HCT116 (cell line): ENCODE measurements around the gene DNMT3B.

Experiments
- CTCF ChIP-seq, 3 experiments: fragments of 200-600 bp in 1 of 3; sonication (generic) in 1 of 3; IDR thresholded peaks in 2 of 3; conservative IDR thresholded peaks in 1 of 3; 2 replicates each; pipeline ENCODE4 v1.5.1; 2012 to 2017; ENCODE audit warnings: low read depth in 2 of 3, low read length in 2 of 3, antibody characterized with exemption in 1 of 3, borderline replicate concordance in 1 of 3, control low read depth in 1 of 3, mild to moderate bottlenecking in 1 of 3, mixed read lengths in 1 of 3, mixed run types in 1 of 3, moderate library complexity in 1 of 3; ENCODE audit not compliant: insufficient read depth in 1 of 3
- EZH2 ChIP-seq: fragments of 200-600 bp; sonication (generic); IDR thresholded peaks from 2 replicates; pipeline ENCODE4 v1.6.1; 2017; ENCODE audit warnings: antibody characterized with exemption, mixed run types
- POLR2AphosphoS5 ChIP-seq: IDR thresholded peaks from 2 replicates; pipeline ENCODE4 v1.6.1; 2011; ENCODE audit warnings: mild to moderate bottlenecking, low read depth, low read length, moderate library complexity
- REST ChIP-seq: IDR thresholded peaks from 2 replicates; pipeline ENCODE4 v1.6.1; 2012; ENCODE audit warnings: low read depth
- SIN3A ChIP-seq: IDR thresholded peaks from 2 replicates; pipeline ENCODE4 v1.6.1; 2012; ENCODE audit warnings: low read depth
- YY1 ChIP-seq: IDR thresholded peaks from 2 replicates; pipeline ENCODE4 v1.6.1; 2011; ENCODE audit warnings: low read length, low read depth, moderate library complexity, mild to moderate bottlenecking; ENCODE audit not compliant: insufficient replicate concordance; ENCODE audit errors: extremely low read depth

- TF ChIP-seq CTCF (IDR thresholded peaks at IDR 0.05 in 2 of 3, conservative IDR thresholded peaks at IDR 0.05 in 1 of 3; ENCODE audit: borderline replicate concordance in 1 of 3, insufficient read depth in 1 of 3, low read depth in 2 of 3, low read length in 2 of 3), result no peak
- no peak for TF ChIP-seq REST
- TF ChIP-seq POLR2AphosphoS5, result no peak
- no peak for TF ChIP-seq YY1
- TF ChIP-seq EZH2, result no peak
- no peak for TF ChIP-seq SIN3A
These were observed 69.8 kb downstream of the DNMT3B start for GRCh38 chr20:32831982-32832381.
